IMR-90 (cell line): ENCODE data around the gene NUBP2. TPM values are rescaled to one million over a fixed set of nuclear protein-coding genes. Genes with fewer than 3 reads are reported as not detected.

Experiments
- ATAC-seq: fragments of 200-7000 bp; cut with Tn5 transposase; 2 replicates; pipeline ENCODE4 v1.9.1; 2020; ENCODE audit warnings: low read depth, mild to moderate bottlenecking, moderate library complexity
- BruUV-seq: library from RNA; stranded (reverse); fragments of 400-500 nt; replicated peaks from 2 replicates; lab custom pipeline; 2021; lab: Mats Ljungman, UMichigan
- CTCF ChIA-PET: fragments of 300-600 bp; formaldehyde crosslinking; extraction: SDS; loops from one replicate; lab custom pipeline; 2021; ENCODE audit warnings: antibody characterized with exemption; lab: Yijun Ruan, JAX
- POLR2A ChIA-PET: fragments of 300-600 bp; sonication (Branson Sonifier 250); formaldehyde crosslinking; loops from one replicate; lab custom pipeline; 2022; ENCODE audit warnings: antibody characterized with exemption; ENCODE audit not compliant: unreplicated experiment; lab: Charles Lee
- DNase-seq: peaks from one replicate; pipeline ENCODE4 v3.0.0; 2013
- H2AFZ ChIP-seq: replicated peaks from 2 replicates; pipeline ENCODE3; 2013; ENCODE audit warnings: low read length, mild to moderate bottlenecking; ENCODE audit not compliant: poor library complexity
- H2AK5ac ChIP-seq: 2 replicates; pipeline ENCODE4 v1.6.1; 2013; ENCODE audit warnings: low read depth, low read length, inconsistent platforms
- H2AK9ac ChIP-seq: replicated peaks from 2 replicates; pipeline ENCODE3; 2013; ENCODE audit warnings: mild to moderate bottlenecking, low read depth, low read length, moderate library complexity; ENCODE audit not compliant: poor library complexity
- H2BK120ac ChIP-seq: 2 replicates; pipeline ENCODE4 v1.6.1; 2013; ENCODE audit warnings: low read depth, low read length, inconsistent platforms
- H2BK15ac ChIP-seq: 3 replicates; pipeline ENCODE4 v1.6.1; 2013; ENCODE audit warnings: low read depth, low read length, inconsistent platforms
- H2BK20ac ChIP-seq: 2 replicates; pipeline ENCODE4 v1.6.1; 2013; ENCODE audit warnings: low read depth, mild to moderate bottlenecking, inconsistent platforms, low read length, moderate library complexity
- H2BK5ac ChIP-seq: 2 replicates; pipeline ENCODE4 v1.6.1; 2013; ENCODE audit warnings: mild to moderate bottlenecking, low read depth, low read length, inconsistent platforms; ENCODE audit not compliant: poor library complexity, severe bottlenecking
- H3K14ac ChIP-seq: replicated peaks from 2 replicates; pipeline ENCODE4 v1.6.1; 2013; ENCODE audit warnings: low read depth, low read length, inconsistent platforms
- H3K18ac ChIP-seq: 2 replicates; pipeline ENCODE4 v1.6.1; 2013; ENCODE audit warnings: low read depth, low read length, control low read depth
- H3K23ac ChIP-seq: 2 replicates; pipeline ENCODE4 v1.6.1; 2013; ENCODE audit warnings: low read depth, low read length, inconsistent platforms
- H3K27ac ChIP-seq: 2 replicates; pipeline ENCODE4 v1.5.1; 2013; ENCODE audit warnings: mild to moderate bottlenecking, control low read depth, low read length; ENCODE audit not compliant: insufficient read depth
- H3K27me3 ChIP-seq: 2 replicates; pipeline ENCODE4 v1.6.1; 2013; ENCODE audit warnings: low read length; ENCODE audit not compliant: control insufficient read depth, insufficient read depth
- H3K36me3 ChIP-seq: 2 replicates; pipeline ENCODE4 v1.6.1; 2013; ENCODE audit warnings: low read length, mixed read lengths; ENCODE audit not compliant: control insufficient read depth, insufficient read depth
- H3K4ac ChIP-seq: 2 replicates; pipeline ENCODE4 v1.6.1; 2013; ENCODE audit warnings: low read depth, low read length, inconsistent platforms
- H3K4me1 ChIP-seq: 2 replicates; pipeline ENCODE4 v1.6.1; 2013; ENCODE audit warnings: low read length, mixed read lengths; ENCODE audit not compliant: control insufficient read depth, insufficient read depth
- H3K4me2 ChIP-seq: 2 replicates; pipeline ENCODE4 v1.6.1; 2013; ENCODE audit warnings: low read depth, mild to moderate bottlenecking, control low read depth, low read length, moderate library complexity
- H3K4me3 ChIP-seq: 2 replicates; pipeline ENCODE4 v1.5.1; 2013; ENCODE audit warnings: low read depth, mild to moderate bottlenecking, control low read depth, low read length, moderate library complexity; ENCODE audit not compliant: insufficient read depth
- H3K56ac ChIP-seq: 2 replicates; pipeline ENCODE4 v1.6.1; 2013; ENCODE audit warnings: low read length, inconsistent platforms; ENCODE audit not compliant: insufficient read depth; ENCODE audit errors: extremely low read depth
- H3K79me1 ChIP-seq, 2 experiments: 2 replicates each; pipeline ENCODE4 v1.6.1; 2013; ENCODE audit warnings: low read length in 2 of 2, inconsistent platforms in 1 of 2, low read depth in 1 of 2
- H3K9ac ChIP-seq: 2 replicates; pipeline ENCODE4 v1.6.1; 2013; ENCODE audit warnings: low read depth, low read length, control low read depth
- H3K9me1 ChIP-seq: 2 replicates; pipeline ENCODE4 v1.6.1; 2013; ENCODE audit warnings: low read length, inconsistent platforms; ENCODE audit not compliant: insufficient read depth
- H3K9me3 ChIP-seq: 2 replicates; pipeline ENCODE4 v1.6.1; 2013; ENCODE audit warnings: low read length; ENCODE audit not compliant: control insufficient read depth, insufficient read depth
- H4K20me1 ChIP-seq: 2 replicates; pipeline ENCODE4 v1.6.1; 2013; ENCODE audit warnings: low read length, inconsistent platforms; ENCODE audit not compliant: insufficient read depth
- H4K5ac ChIP-seq: 2 replicates; pipeline ENCODE4 v1.6.1; 2013; ENCODE audit warnings: mild to moderate bottlenecking, low read depth, low read length, control low read depth
- H4K8ac ChIP-seq, 2 experiments: 2 replicates each; pipeline ENCODE4 v1.6.1; 2013; ENCODE audit warnings: low read depth in 2 of 2, low read length in 2 of 2, control low read depth in 1 of 2, inconsistent platforms in 1 of 2
- H4K91ac ChIP-seq: 2 replicates; pipeline ENCODE4 v1.6.1; 2013; ENCODE audit warnings: low read depth, low read length, inconsistent platforms; ENCODE audit not compliant: insufficient read depth
- RAD21 ChIP-seq: IDR thresholded peaks from 2 replicates; pipeline ENCODE4 v1.6.1; 2012; ENCODE audit warnings: low read length, improper control_type of control experiment
- WGBS, 2 experiments: methylation state at CpG; one replicate each; pipeline versions ENCODE4 v1.1.5 to v1.1.7; 2013; ENCODE audit warnings: missing lambda C conversion rate in 2 of 2; ENCODE audit not compliant: insufficient read length in 1 of 2; ENCODE audit errors: extremely low coverage in 2 of 2; 5-methylcytosine and 5-hydroxymethylcytosine counted together
- dilution Hi-C: fragments of 300-500 bp; cut with HindIII; formaldehyde crosslinking; loops from one replicate; pipeline ENCODE4 v1.14.3; 2018; ENCODE audit warnings: low sequenced_read_pairs; ENCODE audit not compliant: unreplicated experiment
- in situ Hi-C: fragments of 300-500 bp; cut with MboI; formaldehyde crosslinking; loops from 3 replicates; pipeline ENCODE4 v1.14.3; 2019; ENCODE audit warnings: low sequenced_read_pairs, inconsistent platforms, mixed read lengths
- intact Hi-C: fragments of 100-400 bp; cut with micrococcal nuclease; formaldehyde crosslinking; loops from 2 replicates; pipeline ENCODE4 v1.10.0; 2022
- polyA plus RNA-seq, 3 experiments: library from polyadenylated mRNA; depleted of rRNA; stranded (reverse); fragments of >200 nt; gene quantifications; 2 replicates each; pipeline ENCODE4 v1.2.3, GENCODE V29; 2012; ENCODE audit warnings: low replicate concordance in 1 of 3
- total RNA-seq: library from RNA; depleted of rRNA; stranded (reverse); fragments of >200 nt; gene quantifications from 2 replicates; pipeline ENCODE4 v1.2.3, GENCODE V29; 2012

NUBP2 gene
- total and polyA plus RNA-seq, 2 of the 4 experiments (the other 2 are of a cell fraction): 62.6 to 131 TPM

DNA sequence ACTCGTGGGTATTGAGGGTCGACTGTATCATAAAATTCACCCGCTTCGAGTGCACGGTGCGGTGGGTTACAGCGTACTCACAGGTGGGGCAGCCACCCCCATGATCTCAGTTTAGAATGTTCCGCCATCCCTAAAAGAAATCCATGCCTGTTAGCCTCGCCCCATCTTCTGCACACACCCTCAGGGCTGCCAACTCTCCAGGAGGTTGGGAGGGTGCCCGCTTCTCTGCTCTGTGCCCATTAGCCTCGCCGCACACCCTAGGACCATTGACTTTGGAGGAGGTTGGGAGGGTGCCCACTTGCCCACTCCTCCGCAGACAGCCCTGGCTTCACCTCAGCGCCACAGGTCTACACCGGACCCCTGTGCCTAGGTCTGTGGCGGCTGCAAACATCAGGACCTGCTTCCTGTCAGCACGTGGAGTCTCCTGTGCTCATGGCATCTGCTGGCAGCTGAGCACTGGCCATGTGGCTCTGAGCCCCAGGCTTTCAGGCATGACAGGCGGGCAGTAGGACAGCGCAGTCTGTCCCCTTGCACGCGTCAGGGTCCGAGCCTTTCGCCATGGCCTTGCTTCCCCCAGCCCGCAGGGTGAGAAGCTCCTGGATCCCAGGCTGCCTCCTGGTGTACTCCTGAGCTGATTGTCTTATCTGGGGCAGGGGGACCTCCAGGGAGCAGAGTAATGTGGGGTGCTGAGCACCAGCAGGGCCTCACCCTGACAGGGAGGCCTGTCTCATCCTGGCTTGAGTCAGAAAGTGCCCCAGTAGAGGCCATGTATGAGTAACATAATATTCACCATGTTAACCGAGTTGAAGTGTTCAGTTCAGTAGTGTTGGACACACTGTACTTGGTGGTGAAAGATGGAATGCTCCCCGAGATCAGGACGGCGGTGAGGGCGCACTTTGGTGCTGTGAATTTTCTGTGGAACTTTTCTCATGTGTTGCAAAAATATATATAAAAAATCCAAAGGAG lies 33.3 kb upstream of the NUBP2 start:
- Histone ChIP-seq H4K20me1 (peaks cover 13% of the 10 kb centered on the region; the same call in 1 of the 2 replicates), H3K9me3 (no peaks in the 10 kb centered on the region), H2BK120ac (no peak overlapping the region), H3K27ac (no peak overlapping the region), H3K27me3 (no peaks in the 10 kb centered on the region), H2AK5ac (no peak overlapping the region), H3K4me2 (no peak overlapping the region), H3K9me1 (peaks cover 6% of the 10 kb centered on the region; the same call in 1 of the 2 replicates), H3K9ac (no peak overlapping the region), H3K56ac (no peak overlapping the region), H4K5ac (no peak overlapping the region), H3K4me1 (peaks cover 2% of the 10 kb centered on the region; the same call in 1 of the 2 replicates), H3K14ac (no peak overlapping the region), H2BK5ac (no peak overlapping the region), H3K18ac (no peak overlapping the region), H4K8ac (no peak overlapping the region), H2BK20ac (no peak overlapping the region), H2BK15ac (no peak overlapping the region), H2AFZ (no peak overlapping the region), H4K91ac (no peak overlapping the region), H2AK9ac (no peak overlapping the region), H3K79me1 (peaks cover 15 to 41% of the 10 kb centered on the region in 2 experiments; a peak in 2 of 4 replicates), H3K36me3 (peaks cover 61% of the 10 kb centered on the region), H3K4me3 (no peak overlapping the region), H3K4ac (no peak overlapping the region), H3K23ac (no peak overlapping the region)
- in situ Hi-C loops: no loop called here
- DNase-seq (peak; percentile 25), ATAC-seq (peak; percentile 22; the same call in 1 of the 2 replicates)
- TF ChIP-seq RAD21: no peak
- BruUV-seq: no TSS peak
- POLR2A ChIA-PET: no interaction called here
- dilution Hi-C loops: no loop called here
- intact Hi-C loops: no loop called here
- CTCF ChIA-PET: no interaction called here
- WGBS, 2 experiments: 90% methylated on average over 9 of the region's 29 CpGs; no CpG with 5 or more reads in 1 of the 2 experiments
